SK-N-MC (cell line): ENCODE measurements around the gene MIX23.

Experiments
- EZH2 ChIP-seq: fragments of 200-600 bp; sonication (generic); IDR thresholded peaks from one replicate; pipeline ENCODE4 v1.6.1; 2017; ENCODE audit warnings: antibody characterized with exemption
- FOXP2 ChIP-seq: optimal IDR thresholded peaks from 2 replicates; pipeline ENCODE3; 2011; ENCODE audit warnings: mild to moderate bottlenecking, moderate library complexity; ENCODE audit not compliant: insufficient read depth; ENCODE audit errors: extremely low read length, control extremely low read depth
- POLR2AphosphoS5 ChIP-seq: IDR thresholded peaks from 2 replicates; pipeline ENCODE4 v1.6.1; 2012; ENCODE audit warnings: mild to moderate bottlenecking, low read depth, low read length, borderline replicate concordance

- TF ChIP-seq POLR2AphosphoS5 (no peak), EZH2 (no peak), FOXP2 (no peak)
These were observed 18.0 kb downstream of the MIX23 start for GRCh38 chr3:122365073-122365472.
